H9 (cell line): ENCODE data around the gene GLCCI1. TPM values are rescaled to one million over a fixed set of nuclear protein-coding genes. Genes with fewer than 3 reads are reported as not detected.

Experiments
- DNase-seq: peaks from one replicate; pipeline ENCODE4 v3.0.0-alpha.2; 2017
- H2AFZ ChIP-seq: one replicate; pipeline ENCODE4 v1.6.1; 2013; ENCODE audit warnings: mild to moderate bottlenecking, low read length, control low read depth, moderate library complexity
- H2AK5ac ChIP-seq: 2 replicates; pipeline ENCODE4 v1.6.1; 2013; ENCODE audit warnings: low read length, control low read depth, mixed read lengths; ENCODE audit not compliant: insufficient read length
- H2BK120ac ChIP-seq: one replicate; pipeline ENCODE4 v1.6.1; 2013; ENCODE audit warnings: low read depth, mild to moderate bottlenecking, low read length, control low read depth, inconsistent platforms; ENCODE audit not compliant: poor library complexity, severe bottlenecking
- H2BK12ac ChIP-seq: 2 replicates; pipeline ENCODE4 v1.6.1; 2013; ENCODE audit warnings: low read length, control low read depth, mixed read lengths, low read depth; ENCODE audit not compliant: insufficient read length
- H2BK15ac ChIP-seq: 2 replicates; pipeline ENCODE4 v1.6.1; 2013; ENCODE audit warnings: low read depth, low read length, control low read depth
- H2BK20ac ChIP-seq: one replicate; pipeline ENCODE4 v1.6.1; 2013; ENCODE audit warnings: low read depth, mild to moderate bottlenecking, low read length, control low read depth, inconsistent platforms; ENCODE audit not compliant: poor library complexity, severe bottlenecking
- H2BK5ac ChIP-seq: 2 replicates; pipeline ENCODE4 v1.6.1; 2013; ENCODE audit warnings: low read length, control low read depth, mixed read lengths; ENCODE audit not compliant: insufficient read length
- H3K14ac ChIP-seq: 2 replicates; pipeline ENCODE4 v1.6.1; 2013; ENCODE audit warnings: low read length, control low read depth; ENCODE audit not compliant: insufficient read depth
- H3K18ac ChIP-seq: 2 replicates; pipeline ENCODE4 v1.6.1; 2013; ENCODE audit warnings: low read depth, mild to moderate bottlenecking, mixed read lengths, low read length, control low read depth; ENCODE audit not compliant: insufficient read length
- H3K23ac ChIP-seq: 2 replicates; pipeline ENCODE4 v1.6.1; 2013; ENCODE audit warnings: low read length, control low read depth, mixed read lengths, low read depth; ENCODE audit not compliant: insufficient read length
- H3K23me2 ChIP-seq: 2 replicates; pipeline ENCODE4 v1.6.1; 2013; ENCODE audit warnings: low read depth, mild to moderate bottlenecking, mixed read lengths, low read length, control low read depth; ENCODE audit not compliant: insufficient read length, poor library complexity, severe bottlenecking
- H3K27ac ChIP-seq: 2 replicates; pipeline ENCODE4 v1.5.1; 2013; ENCODE audit warnings: low read length, control low read depth, mixed read lengths, low read depth; ENCODE audit not compliant: insufficient read length
- H3K27me3 ChIP-seq: 2 replicates; pipeline ENCODE4 v1.6.1; 2013; ENCODE audit warnings: low read length, control low read depth, inconsistent platforms; ENCODE audit not compliant: insufficient read depth
- H3K4ac ChIP-seq: 2 replicates; pipeline ENCODE4 v1.6.1; 2013; ENCODE audit warnings: low read depth, mild to moderate bottlenecking, control low read depth, inconsistent platforms, low read length, moderate library complexity
- H3K4me1 ChIP-seq: 2 replicates; pipeline ENCODE4 v1.6.1; 2013; ENCODE audit warnings: low read length, control low read depth, inconsistent platforms; ENCODE audit not compliant: insufficient read depth
- H3K4me2 ChIP-seq: 2 replicates; pipeline ENCODE4 v1.6.1; 2013; ENCODE audit warnings: low read length, control low read depth, mixed read lengths; ENCODE audit not compliant: insufficient read length, insufficient read depth
- H3K56ac ChIP-seq: 2 replicates; pipeline ENCODE4 v1.6.1; 2013; ENCODE audit warnings: low read depth, mild to moderate bottlenecking, mixed read lengths, low read length, control low read depth; ENCODE audit not compliant: insufficient read length
- H3K79me1 ChIP-seq: 2 replicates; pipeline ENCODE4 v1.6.1; 2013; ENCODE audit warnings: low read depth, mild to moderate bottlenecking, moderate library complexity, low read length, control low read depth, inconsistent platforms; ENCODE audit not compliant: insufficient read depth, poor library complexity, severe bottlenecking
- H3K79me2 ChIP-seq: 2 replicates; pipeline ENCODE4 v1.6.1; 2013; ENCODE audit warnings: low read length, control low read depth, inconsistent platforms; ENCODE audit not compliant: insufficient read depth
- H3K9ac ChIP-seq: 2 replicates; pipeline ENCODE4 v1.6.1; 2013; ENCODE audit warnings: low read length, control low read depth, mixed read lengths; ENCODE audit not compliant: insufficient read length; ENCODE audit errors: extremely low read depth
- H3K9me3 ChIP-seq: one replicate; pipeline ENCODE4 v1.6.1; 2013; ENCODE audit warnings: low read depth, low read length, inconsistent platforms; ENCODE audit not compliant: control insufficient read depth
- H3T11ph ChIP-seq: one replicate; pipeline ENCODE4 v1.6.1; 2013; ENCODE audit warnings: mild to moderate bottlenecking, low read length, control low read depth, inconsistent platforms
- H4K20me1 ChIP-seq: one replicate; pipeline ENCODE4 v1.6.1; 2013; ENCODE audit not compliant: control insufficient read depth, insufficient read length, insufficient read depth
- H4K5ac ChIP-seq: 2 replicates; pipeline ENCODE4 v1.6.1; 2013; ENCODE audit warnings: low read depth, mild to moderate bottlenecking, mixed read lengths, low read length, control low read depth; ENCODE audit not compliant: insufficient read length
- H4K8ac ChIP-seq: replicated peaks from 2 replicates; pipeline ENCODE4 v1.6.1; 2013; ENCODE audit warnings: low read length, control low read depth, mixed read lengths, low read depth; ENCODE audit not compliant: insufficient read length
- H4K91ac ChIP-seq: 2 replicates; pipeline ENCODE4 v1.6.1; 2013; ENCODE audit warnings: low read depth, mild to moderate bottlenecking, moderate library complexity, mixed read lengths, low read length, control low read depth; ENCODE audit not compliant: insufficient read length
- H3K27ac Mint-ChIP-seq, 3 experiments: 2 replicates in 2 of 3; 3 replicates in 1 of 3; pipeline ENCODE4 v1.8.0; 2020 to 2021; ENCODE audit warnings: mixed read lengths in 3 of 3, mild to moderate bottlenecking in 1 of 3, moderate library complexity in 1 of 3
- H3K27me3 Mint-ChIP-seq: 2 replicates; pipeline ENCODE4 v1.8.0; 2021; ENCODE audit warnings: low read depth, mild to moderate bottlenecking, moderate library complexity, mixed read lengths
- H3K36me3 Mint-ChIP-seq, 3 experiments: 2 replicates in 2 of 3; 3 replicates in 1 of 3; pipeline ENCODE4 v1.8.0; 2020 to 2021; ENCODE audit warnings: low read depth in 3 of 3, mixed read lengths in 3 of 3; ENCODE audit not compliant: insufficient read depth in 1 of 3
- H3K4me1 Mint-ChIP-seq, 2 experiments: 2 replicates each; pipeline ENCODE4 v1.8.0; 2020; ENCODE audit warnings: mixed read lengths in 2 of 2
- H3K4me3 Mint-ChIP-seq, 2 experiments: 2 replicates in 1 of 2; 3 replicates in 1 of 2; pipeline ENCODE4 v1.8.0; 2020 to 2021; ENCODE audit warnings: mild to moderate bottlenecking in 2 of 2, mixed read lengths in 2 of 2, moderate library complexity in 1 of 2
- H3K9me3 Mint-ChIP-seq, 2 experiments: 2 replicates in 1 of 2; 3 replicates in 1 of 2; pipeline ENCODE4 v1.8.0; 2020; ENCODE audit warnings: mild to moderate bottlenecking in 2 of 2, mixed read lengths in 2 of 2, moderate library complexity in 1 of 2
- total RNA-seq: library from RNA; stranded (reverse); gene quantifications from 2 replicates; pipeline ENCODE4 v1.2.1, GENCODE V29; 2021
- TF ChIP-seq, protein P1 (sequence below): fragments of 200-600 bp; sonication (generic); conservative IDR thresholded peaks from 3 replicates; pipeline ENCODE4 v1.8.0; 2021; ENCODE audit warnings: antibody characterized with exemption, mild to moderate bottlenecking

Gene GLCCI1
- total RNA-seq, 1 experiment from 2014 or later: 19.1 TPM

DNA sequence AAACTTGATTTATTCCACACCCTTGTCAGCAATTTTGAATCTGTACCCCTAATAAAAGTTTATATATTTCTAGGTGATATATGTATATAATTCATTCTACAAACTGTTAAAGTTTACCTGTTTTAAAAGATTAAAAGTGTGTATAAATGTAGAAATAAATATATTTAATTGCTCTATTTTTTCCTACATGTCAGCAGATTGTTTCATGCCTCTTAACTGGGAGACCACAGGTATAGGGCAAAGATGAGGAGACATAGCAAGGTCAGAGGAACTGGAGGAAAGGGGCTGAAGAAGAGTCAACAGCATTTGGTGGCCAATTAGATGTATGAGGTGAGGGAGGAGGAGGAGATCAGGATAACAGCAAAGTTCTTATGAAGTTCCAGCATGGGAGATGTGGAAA, 109.8 kb downstream of the GLCCI1 start:
- no peaks in the 10 kb centered on the region for H4K20me1 ChIP-seq
- H2BK5ac ChIP-seq: no peak overlapping the region
- H3K79me1 ChIP-seq: no peaks in the 10 kb centered on the region
- H3K23me2 ChIP-seq: no peaks in the 10 kb centered on the region
- no peak overlapping the region for H3K18ac ChIP-seq
- H3K23ac ChIP-seq: no peak overlapping the region
- H2BK120ac ChIP-seq: no peak overlapping the region
- H3K4me1 ChIP-seq: no peaks in the 10 kb centered on the region
- no peak overlapping the region for H2AFZ ChIP-seq
- H3K27me3 ChIP-seq: no peaks in the 10 kb centered on the region
- H3K56ac ChIP-seq: no peak overlapping the region
- no peak overlapping the region for H2BK20ac ChIP-seq
- H3K27ac ChIP-seq: no peak overlapping the region
- H3K14ac ChIP-seq: no peak overlapping the region
- no peak overlapping the region for H3K4me2 ChIP-seq
- TF ChIP-seq, protein P1, sequence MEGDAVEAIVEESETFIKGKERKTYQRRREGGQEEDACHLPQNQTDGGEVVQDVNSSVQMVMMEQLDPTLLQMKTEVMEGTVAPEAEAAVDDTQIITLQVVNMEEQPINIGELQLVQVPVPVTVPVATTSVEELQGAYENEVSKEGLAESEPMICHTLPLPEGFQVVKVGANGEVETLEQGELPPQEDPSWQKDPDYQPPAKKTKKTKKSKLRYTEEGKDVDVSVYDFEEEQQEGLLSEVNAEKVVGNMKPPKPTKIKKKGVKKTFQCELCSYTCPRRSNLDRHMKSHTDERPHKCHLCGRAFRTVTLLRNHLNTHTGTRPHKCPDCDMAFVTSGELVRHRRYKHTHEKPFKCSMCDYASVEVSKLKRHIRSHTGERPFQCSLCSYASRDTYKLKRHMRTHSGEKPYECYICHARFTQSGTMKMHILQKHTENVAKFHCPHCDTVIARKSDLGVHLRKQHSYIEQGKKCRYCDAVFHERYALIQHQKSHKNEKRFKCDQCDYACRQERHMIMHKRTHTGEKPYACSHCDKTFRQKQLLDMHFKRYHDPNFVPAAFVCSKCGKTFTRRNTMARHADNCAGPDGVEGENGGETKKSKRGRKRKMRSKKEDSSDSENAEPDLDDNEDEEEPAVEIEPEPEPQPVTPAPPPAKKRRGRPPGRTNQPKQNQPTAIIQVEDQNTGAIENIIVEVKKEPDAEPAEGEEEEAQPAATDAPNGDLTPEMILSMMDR: no peak
- no peaks in the 10 kb centered on the region for H3K79me2 ChIP-seq
- no peaks in the 10 kb centered on the region for H3K9me3 Mint-ChIP-seq
- H3K27me3 Mint-ChIP-seq: no peaks in the 10 kb centered on the region
- H3K27ac Mint-ChIP-seq: no peak overlapping the region
- H3K4ac ChIP-seq: no peak overlapping the region
- no peak for DNase-seq
- H4K5ac ChIP-seq: no peak overlapping the region
- peaks cover 0 to 4% (median 0%) of the 10 kb centered on the region in 3 experiments; a peak in 1 of 7 replicates for H3K36me3 Mint-ChIP-seq
- H4K8ac ChIP-seq: no peak overlapping the region
- H3K9me3 ChIP-seq: no peaks in the 10 kb centered on the region
- no peak overlapping the region for H3T11ph ChIP-seq
- H3K9ac ChIP-seq: no peak overlapping the region
- H3K4me3 Mint-ChIP-seq: no peak overlapping the region
- H2BK12ac ChIP-seq: no peak overlapping the region
- no peak overlapping the region for H4K91ac ChIP-seq
- no peak overlapping the region for H2AK5ac ChIP-seq
- no peaks in the 10 kb centered on the region for H3K4me1 Mint-ChIP-seq
- H2BK15ac ChIP-seq: no peak overlapping the region
